SH-SY5Y (cell line): ENCODE results near the gene TRIM33.

Source experiments
- GATA2 ChIP-seq: IDR thresholded peaks from 2 replicates; pipeline ENCODE4 v1.6.1; 2011; ENCODE audit warnings: mild to moderate bottlenecking, low read depth, low read length
- GATA3 ChIP-seq: IDR thresholded peaks from 2 replicates; pipeline ENCODE4 v1.6.1; 2011; ENCODE audit warnings: low read depth, mild to moderate bottlenecking, low read length, moderate library complexity

TRIM33 gene

DNA sequence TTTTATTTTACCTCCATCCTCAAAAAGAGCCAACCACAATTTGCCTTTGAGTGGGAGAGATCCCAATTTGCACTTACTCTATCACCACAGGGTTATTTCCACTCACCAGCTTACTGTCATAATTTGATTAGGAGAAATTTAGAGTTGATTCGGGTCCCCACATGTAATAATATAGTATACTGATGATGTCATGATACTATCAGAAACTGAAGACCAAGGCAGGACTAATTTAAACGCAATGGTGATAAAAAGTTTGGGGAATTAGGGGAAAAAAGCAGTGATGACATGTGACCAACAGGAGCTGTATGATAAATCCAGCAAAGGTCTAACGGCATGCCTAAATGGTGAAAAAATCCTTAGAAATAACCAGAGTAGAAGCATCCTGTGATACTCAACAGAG lies 54.4 kb downstream of the TRIM33 start:
- TF ChIP-seq GATA3 (no peak), GATA2 (no peak)

DNA sequence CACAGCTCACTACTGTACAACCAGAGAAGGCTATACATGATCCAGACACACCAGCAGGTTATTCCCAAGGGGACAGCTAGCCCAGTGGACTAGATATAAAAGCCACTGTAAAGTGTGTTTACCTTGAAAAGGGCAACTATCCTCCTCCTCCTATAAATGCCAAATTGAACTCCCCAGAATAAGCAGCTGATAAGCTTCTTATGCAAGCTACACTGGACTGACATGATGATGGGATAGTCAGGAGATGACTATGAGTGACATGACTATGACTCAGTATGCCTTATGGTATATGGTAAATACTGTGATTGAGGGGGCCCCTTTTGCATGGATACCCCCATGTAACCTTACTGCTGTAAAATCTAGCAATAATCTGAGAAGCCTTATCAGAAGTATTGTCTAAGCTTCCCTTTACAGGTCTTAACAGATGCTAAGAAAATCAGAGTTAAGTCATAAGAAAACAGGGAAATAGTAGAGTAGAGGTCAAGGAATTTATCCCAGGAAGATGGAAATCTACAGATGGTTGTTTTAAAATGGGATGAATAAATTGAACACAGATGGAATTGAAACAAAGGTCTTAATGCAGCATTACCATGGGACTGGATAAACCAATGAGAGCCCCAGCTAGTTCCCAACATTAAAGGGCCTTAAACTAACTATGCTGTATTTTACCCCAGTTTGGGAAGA lies 55.8 kb downstream of the TRIM33 start:
- no peak for TF ChIP-seq GATA2
- TF ChIP-seq GATA3, result no peak

DNA sequence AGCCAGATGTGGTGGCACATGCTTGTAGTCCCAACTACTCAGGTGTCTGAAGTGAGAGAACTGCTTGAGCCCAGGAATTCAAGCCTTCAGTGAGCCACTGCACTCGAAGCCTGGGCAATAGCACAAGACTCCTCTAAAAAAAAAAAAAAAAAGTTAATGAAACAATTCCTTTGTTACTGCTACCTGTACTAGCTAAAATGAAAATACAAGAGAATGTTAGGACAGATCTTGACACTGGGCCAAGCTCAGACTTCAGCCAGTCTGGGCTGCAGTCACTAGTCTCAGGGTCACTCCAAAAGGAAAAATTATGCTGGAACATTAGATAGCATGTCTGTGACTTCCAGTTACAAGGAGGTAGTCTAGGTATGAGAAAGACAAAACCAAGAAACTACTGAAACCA lies 56.5 kb downstream of the TRIM33 start:
- TF ChIP-seq GATA2 (no peak), GATA3 (no peak)

DNA sequence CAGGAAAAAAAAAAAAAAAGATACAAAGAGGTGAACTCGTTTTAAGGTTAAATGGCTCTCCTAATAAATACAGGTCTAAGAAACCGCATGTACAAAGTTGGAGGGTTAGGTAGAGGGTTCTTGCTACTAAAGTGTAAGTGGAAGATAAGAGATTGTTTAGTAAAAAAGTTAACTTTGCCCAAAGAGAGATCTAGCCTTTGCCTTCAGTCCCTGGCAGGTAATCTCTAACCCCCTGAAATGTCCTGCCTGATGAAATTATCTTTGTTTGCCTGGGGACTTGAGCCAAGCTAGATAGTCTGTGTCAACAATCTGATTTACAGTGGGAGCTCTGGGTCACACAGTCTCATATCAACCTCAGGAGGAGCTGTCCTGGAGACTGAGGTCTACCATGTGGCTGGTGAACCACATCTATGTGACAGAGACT lies 57.6 kb downstream of the TRIM33 start:
- TF ChIP-seq GATA3 (no peak), GATA2 (no peak)

DNA sequence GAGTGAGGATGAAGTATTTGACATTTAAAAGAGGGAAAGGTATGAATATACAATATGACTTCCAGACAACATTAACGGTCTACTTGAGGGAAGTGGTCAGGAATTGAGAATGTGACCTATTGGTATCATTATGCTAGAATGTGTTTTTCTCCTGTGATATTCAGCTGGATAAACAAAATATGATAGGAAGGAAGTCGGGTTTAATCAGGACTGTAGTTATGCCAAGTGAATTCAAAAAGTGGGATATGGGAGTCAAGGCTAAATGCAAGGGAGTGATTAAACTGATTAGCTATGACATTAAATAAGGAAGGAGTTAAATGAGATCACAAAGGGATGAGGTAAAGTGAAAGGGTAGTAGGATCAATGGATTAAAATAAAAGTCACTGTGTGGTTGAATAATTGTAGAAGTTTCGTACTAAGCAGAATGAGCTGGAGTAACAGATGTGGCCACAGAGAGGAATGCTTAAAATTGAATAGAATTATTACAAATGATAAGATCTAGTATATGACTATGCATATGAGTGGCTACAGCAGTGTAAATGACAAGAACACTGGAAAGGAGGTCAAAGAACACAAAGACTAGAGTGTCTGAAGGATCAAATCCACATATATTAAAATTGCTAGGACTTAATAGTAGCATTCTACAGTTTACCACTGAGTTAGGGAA lies 62.5 kb downstream of the TRIM33 start:
- no peak for TF ChIP-seq GATA3
- no peak for TF ChIP-seq GATA2

DNA sequence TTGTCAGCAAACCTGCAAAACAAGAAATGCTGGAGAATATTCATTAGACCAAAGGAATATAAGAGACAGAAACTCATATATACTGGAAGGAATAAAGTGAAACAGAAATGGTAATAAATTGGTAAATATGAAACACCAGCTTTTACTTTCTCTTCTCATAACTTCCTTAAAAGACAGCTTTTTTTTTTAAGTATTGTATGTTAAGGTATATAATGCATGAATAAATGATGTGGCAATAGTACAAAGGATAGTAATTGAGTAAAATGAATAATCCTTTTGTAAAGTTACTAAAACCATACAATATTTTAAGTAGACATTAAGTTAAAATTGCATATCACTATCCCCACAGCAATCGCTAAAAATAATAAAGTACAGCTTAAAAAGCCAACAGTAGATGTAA lies 64.8 kb downstream of the TRIM33 start:
- TF ChIP-seq GATA2, result no peak

DNA sequence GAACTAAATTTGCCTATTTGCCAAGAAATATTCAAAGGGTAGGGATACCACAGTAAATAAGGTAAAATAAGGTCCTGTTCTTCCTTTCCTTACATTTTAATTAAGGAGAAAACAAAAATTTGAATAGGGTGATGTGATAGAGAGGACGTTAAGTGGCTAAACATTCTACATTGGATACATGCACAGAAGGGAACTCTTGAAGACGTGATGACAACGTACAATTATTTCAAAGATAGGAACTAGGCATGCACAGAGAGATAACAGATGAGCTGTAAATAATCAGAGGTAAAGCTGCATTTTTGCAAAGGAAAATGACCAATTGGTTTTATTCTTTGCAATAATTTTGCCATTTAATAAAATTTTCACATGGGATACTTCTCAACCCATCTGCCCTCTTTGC lies 69.7 kb downstream of the TRIM33 start:
- no peak for TF ChIP-seq GATA2
- TF ChIP-seq GATA3, result no peak

DNA sequence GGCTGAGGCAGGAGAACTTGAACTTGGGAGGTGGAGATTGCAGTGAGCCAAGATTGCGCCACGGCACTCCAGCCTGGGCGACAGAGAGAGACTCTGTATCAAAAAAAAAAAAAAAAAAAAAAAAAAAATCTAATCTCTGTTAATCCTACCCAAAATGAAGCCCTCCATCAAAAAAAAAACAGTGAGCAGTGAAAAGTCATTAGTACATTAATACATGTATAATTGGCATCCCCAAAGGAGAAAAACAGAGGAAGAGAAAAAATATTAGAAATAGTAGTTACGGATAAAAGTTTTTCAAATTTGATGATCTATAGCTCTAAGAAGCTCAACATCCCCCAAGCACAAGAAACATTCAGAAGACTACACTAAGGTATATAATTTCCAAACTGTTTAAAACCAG lies 71.6 kb downstream of the TRIM33 start:
- TF ChIP-seq GATA2, result no peak
- TF ChIP-seq GATA3, result no peak

DNA sequence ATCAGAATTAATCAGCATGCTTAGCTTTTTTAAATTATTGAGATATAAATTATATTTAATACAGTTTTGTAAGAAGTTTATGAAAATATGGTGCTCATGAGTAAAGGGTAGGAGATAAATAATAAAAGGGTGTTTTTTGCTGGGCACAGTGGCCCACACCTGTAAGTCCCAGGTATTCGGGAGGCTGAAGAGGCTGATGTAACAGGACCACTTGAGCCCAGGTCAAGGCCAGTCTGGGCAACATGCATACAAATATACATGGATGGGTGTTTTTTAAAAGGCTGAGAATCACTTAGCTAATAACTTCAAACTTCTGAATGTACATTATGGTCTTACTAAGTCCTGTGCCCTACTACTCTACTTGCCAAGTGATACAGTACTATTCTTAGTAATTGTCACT lies 73.2 kb downstream of the TRIM33 start:
- TF ChIP-seq GATA3 (no peak), GATA2 (no peak)

DNA sequence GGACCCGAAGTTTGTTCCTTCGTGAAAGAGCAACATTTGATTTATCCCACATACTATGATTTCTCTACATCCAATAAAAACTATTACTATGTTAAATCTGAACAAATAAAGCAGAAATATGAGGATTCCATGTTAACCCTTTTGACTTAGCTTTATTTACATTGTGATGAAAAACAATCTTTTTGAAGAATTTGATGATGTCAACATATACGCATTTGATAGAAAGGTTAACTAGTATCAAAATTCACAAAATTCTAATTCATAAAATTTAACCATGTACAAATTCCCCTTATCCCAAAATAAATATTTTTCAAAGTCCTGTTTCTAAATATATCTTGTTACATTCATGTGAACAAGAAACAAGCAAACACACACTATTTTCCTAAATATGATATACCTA lies 74.2 kb downstream of the TRIM33 start:
- no peak for TF ChIP-seq GATA3

DNA sequence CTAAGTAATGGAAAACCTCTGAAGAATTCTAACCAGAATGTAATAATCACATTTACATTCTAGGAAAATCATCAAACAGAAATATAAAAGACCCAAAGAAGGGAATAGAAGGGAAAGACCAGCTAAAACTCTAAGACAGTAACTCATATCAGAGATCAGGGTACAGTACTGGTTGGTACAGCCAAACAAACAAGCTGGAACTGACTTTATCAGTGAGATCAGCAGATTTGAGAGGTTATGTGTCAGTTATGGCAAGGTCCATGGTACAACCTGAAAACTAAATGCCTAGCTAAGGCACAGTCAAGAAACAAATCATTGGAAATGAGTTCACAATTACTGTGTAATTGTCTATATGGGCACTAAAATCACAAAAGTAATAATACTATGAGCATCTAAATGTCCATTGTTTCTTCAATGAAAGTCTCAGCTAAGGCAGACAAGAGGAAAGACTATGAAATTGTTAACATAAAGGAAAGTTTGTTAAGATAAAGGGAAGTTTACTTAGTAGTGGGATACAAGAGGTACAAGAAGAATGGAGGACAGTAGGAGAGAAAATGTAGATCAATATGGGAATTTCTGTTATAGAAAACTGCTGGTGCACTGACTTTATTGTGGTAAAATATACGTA lies 75.8 kb downstream of the TRIM33 start:
- TF ChIP-seq GATA2 (peak; percentile 37; the same call in 1 of the 2 replicates), GATA3 (peak; percentile 68)

DNA sequence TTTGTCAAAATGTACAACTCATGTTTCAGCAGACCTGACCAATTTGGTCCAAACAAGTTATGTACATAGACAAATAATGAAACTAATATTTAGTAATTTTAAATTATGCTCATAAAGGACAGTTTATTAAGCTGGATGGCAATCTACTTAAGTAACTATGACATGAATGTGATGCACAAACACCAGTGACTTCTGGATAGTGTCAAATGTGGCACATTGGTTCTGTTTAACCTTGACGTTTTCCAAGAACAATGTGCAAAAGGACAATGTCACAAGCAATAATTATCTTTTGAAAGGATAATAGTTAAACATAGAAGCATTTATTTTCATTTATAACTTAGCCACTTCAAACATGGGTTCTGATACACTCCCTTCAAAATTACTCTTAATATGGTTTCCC lies 80.0 kb downstream of the TRIM33 start:
- no peak for TF ChIP-seq GATA3

DNA sequence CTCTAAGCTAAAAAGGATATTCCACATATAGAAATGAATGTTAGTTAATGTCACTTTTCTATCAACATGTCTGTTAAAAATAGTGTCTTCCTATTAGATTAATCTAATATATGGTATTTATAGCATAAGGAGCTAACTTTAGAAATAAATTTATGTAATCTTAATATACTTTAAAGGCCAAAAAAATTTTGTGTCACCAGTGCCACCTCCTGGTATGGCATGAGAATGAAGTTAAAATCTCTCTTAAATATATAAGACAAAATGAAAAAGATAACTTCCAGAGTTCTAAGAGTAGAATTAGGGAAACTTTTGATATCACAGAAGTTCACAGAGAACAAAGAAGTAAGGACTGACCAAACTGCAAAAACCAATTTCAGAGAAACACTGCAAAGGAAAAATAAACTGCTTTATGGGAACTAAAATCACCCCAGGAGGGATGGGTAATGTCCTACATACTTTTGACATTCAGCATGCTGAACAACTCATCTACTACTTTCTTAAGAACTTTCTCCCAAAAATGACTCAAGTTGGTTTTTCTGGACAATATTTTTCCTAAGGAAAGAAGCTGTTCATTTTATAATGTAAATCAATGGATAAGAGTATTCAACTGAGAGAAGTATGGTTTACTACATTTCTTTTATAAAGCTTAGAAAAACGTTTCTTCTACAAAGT lies 82.8 kb downstream of the TRIM33 start:
- TF ChIP-seq GATA2 (no peak), GATA3 (no peak)

DNA sequence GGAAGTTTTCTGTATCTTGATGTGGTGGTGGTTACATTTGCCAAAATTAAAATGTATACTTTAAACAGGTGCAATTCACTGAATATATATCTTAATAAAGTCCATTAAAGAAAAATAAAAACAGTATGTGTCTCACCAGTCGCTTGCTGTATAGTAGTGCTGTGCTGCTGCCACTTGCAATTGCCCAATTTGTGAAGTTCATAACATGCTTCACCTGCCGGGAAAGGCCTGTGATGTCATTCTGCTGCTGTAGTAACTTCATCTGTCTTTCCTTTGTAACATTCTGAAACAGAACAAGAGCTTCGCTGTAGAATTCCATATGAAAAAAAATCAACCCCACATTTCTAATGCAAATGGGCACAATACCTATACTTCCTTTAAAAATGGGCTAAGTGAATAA lies 83.4 kb downstream of the TRIM33 start:
- TF ChIP-seq GATA3 (no peak), GATA2 (no peak)

DNA sequence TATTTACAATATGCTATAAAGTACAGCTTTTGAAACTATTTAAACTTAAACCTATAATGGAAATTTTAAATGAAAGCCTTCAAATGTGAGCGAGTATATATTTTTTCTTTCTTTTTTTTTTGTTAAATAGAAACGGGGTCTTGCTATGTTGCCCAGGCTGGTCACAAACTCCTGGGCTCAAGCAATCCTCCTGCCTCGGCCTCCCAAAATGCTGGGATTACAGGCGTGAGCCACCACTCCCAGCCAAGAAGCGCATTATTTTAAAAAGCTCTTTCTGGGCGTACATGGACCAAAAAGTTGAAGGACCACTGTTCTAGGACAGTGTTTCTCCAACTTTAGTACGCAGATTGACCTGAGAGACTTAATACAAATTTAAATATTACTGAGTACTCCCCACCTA lies 87.5 kb downstream of the TRIM33 start:
- no peak for TF ChIP-seq GATA3
- no peak for TF ChIP-seq GATA2

DNA sequence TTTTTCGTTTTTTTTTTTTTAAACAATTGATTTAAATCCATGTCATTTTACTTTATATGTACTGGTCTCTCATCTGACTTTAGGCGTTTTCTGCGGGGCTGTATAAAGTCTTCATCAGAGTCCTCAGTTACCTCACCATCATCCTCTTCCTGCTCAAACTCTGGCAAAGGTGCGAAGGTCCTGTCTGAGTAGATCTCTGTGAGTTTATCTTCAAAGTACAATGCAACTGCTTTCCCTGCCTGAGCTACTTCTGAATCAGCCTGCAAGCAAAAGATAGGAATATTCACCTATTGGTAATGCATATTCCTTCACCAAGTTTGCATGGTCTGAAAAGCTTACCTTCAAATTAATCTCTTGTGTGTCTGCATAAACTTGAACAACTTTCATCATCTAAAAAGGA lies 113.4 kb downstream of the TRIM33 start:
- TF ChIP-seq GATA2, result no peak
- no peak for TF ChIP-seq GATA3

DNA sequence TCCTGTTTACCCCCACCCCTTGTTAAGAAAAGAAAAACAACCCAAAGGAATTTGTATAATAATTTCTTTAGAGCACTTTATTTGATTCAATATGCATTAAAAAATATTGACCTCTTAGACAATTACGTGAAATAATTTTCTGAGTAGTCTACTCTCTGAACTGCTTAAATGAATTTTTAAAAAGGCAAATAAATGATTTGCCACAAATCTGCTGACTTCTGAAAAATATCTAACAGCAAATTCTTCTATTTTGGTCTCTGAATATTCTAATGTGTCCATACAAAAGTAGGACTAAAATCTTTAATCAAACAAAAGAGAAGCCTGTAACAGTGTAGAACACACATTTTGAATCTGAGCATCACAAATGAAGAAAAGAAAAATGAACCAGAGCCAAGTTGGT lies 115.1 kb downstream of the TRIM33 start:
- TF ChIP-seq GATA2 (no peak), GATA3 (no peak)
